ENCODE measurements around the gene OR4D11. TPM values are rescaled to one million over a fixed set of nuclear protein-coding genes. Genes with fewer than 3 reads are reported as not detected.

The OR4D11 gene
- total and polyA plus RNA-seq, 2 of the 13 experiments (the other 11 are each of a cell fraction or from before 2014, with no cell fraction given), result not detected

DNA sequence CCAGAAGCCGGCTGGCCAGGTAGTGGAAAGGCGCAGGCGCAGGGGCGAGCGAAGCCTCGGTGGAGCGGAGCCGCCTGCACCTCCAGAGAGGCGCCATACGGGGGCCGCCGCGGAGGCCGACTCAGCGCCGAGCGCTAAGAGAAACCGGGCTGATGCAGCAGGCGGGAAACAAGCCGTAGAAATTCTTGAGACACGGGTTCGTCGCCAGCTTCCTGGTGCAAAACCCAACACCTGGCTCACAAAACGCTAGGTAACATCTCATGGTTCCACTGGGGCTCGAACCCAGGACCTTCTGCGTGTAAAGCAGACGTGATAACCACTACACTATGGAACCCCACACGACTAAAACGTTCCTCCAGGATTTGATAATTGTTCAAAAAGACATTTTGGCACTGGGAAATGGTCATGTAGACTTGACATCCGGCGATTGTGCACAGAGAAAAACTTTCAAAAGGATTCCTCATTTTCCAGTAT lies 47.0 kb downstream of the OR4D11 start (continued):
- TF ChIP-seq, protein P1, sequence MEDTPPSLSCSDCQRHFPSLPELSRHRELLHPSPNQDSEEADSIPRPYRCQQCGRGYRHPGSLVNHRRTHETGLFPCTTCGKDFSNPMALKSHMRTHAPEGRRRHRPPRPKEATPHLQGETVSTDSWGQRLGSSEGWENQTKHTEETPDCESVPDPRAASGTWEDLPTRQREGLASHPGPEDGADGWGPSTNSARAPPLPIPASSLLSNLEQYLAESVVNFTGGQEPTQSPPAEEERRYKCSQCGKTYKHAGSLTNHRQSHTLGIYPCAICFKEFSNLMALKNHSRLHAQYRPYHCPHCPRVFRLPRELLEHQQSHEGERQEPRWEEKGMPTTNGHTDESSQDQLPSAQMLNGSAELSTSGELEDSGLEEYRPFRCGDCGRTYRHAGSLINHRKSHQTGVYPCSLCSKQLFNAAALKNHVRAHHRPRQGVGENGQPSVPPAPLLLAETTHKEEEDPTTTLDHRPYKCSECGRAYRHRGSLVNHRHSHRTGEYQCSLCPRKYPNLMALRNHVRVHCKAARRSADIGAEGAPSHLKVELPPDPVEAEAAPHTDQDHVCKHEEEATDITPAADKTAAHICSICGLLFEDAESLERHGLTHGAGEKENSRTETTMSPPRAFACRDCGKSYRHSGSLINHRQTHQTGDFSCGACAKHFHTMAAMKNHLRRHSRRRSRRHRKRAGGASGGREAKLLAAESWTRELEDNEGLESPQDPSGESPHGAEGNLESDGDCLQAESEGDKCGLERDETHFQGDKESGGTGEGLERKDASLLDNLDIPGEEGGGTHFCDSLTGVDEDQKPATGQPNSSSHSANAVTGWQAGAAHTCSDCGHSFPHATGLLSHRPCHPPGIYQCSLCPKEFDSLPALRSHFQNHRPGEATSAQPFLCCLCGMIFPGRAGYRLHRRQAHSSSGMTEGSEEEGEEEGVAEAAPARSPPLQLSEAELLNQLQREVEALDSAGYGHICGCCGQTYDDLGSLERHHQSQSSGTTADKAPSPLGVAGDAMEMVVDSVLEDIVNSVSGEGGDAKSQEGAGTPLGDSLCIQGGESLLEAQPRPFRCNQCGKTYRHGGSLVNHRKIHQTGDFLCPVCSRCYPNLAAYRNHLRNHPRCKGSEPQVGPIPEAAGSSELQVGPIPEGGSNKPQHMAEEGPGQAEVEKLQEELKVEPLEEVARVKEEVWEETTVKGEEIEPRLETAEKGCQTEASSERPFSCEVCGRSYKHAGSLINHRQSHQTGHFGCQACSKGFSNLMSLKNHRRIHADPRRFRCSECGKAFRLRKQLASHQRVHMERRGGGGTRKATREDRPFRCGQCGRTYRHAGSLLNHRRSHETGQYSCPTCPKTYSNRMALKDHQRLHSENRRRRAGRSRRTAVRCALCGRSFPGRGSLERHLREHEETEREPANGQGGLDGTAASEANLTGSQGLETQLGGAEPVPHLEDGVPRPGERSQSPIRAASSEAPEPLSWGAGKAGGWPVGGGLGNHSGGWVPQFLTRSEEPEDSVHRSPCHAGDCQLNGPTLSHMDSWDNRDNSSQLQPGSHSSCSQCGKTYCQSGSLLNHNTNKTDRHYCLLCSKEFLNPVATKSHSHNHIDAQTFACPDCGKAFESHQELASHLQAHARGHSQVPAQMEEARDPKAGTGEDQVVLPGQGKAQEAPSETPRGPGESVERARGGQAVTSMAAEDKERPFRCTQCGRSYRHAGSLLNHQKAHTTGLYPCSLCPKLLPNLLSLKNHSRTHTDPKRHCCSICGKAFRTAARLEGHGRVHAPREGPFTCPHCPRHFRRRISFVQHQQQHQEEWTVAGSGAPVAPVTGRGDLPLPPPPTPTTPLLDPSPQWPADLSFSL (CRISPR knock-in tag; IDR thresholded peaks at IDR 0.05), result no peak
- TF ChIP-seq BRD4 (CRISPR knock-in tag; IDR thresholded peaks at IDR 0.05) (0 out of 2 replicates have a peak, but pooled peaks have one; percentile 17), ZNF747 (CRISPR knock-in tag; IDR thresholded peaks at IDR 0.05; ENCODE audit: borderline replicate concordance) (peak; percentile 96), ZNF407 (CRISPR knock-in tag; IDR thresholded peaks at IDR 0.05; ENCODE audit: not compliant biosample characterization) (no peak), DNMT1 (CRISPR knock-in tag; IDR thresholded peaks at IDR 0.05) (no peak), ZNF234 (CRISPR knock-in tag; conservative IDR thresholded peaks at IDR 0.05) (0 out of 2 replicates have a peak, but pooled peaks have one; percentile 20), MED13 (CRISPR knock-in tag; IDR thresholded peaks at IDR 0.05) (peak; percentile 48; the same call in 1 of the 2 replicates), ADNP (CRISPR knock-in tag; IDR thresholded peaks at IDR 0.05) (no peak; the same call in 1 of the 2 replicates), ZBTB46 (CRISPR knock-in tag; IDR thresholded peaks at IDR 0.05; ENCODE audit: borderline replicate concordance) (no peak)
- TF ChIP-seq, protein P2, sequence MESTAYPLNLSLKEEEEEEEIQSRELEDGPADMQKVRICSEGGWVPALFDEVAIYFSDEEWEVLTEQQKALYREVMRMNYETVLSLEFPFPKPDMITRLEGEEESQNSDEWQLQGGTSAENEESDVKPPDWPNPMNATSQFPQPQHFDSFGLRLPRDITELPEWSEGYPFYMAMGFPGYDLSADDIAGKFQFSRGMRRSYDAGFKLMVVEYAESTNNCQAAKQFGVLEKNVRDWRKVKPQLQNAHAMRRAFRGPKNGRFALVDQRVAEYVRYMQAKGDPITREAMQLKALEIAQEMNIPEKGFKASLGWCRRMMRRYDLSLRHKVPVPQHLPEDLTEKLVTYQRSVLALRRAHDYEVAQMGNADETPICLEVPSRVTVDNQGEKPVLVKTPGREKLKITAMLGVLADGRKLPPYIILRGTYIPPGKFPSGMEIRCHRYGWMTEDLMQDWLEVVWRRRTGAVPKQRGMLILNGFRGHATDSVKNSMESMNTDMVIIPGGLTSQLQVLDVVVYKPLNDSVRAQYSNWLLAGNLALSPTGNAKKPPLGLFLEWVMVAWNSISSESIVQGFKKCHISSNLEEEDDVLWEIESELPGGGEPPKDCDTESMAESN (CRISPR knock-in tag; conservative IDR thresholded peaks at IDR 0.05), result no peak
